ENCODE measurements around the gene RUNX1. TPM values are rescaled to one million over a fixed set of nuclear protein-coding genes. Genes with fewer than 3 reads are reported as not detected.
A peak's percentile ranks its signal among the peaks of the same experiment; 100 is the strongest.

The RUNX1 gene
- total and polyA plus RNA-seq, 2 of the 13 experiments (the other 11 are each of a cell fraction or from before 2014, with no cell fraction given), result 5.4 to 6.4 TPM

DNA sequence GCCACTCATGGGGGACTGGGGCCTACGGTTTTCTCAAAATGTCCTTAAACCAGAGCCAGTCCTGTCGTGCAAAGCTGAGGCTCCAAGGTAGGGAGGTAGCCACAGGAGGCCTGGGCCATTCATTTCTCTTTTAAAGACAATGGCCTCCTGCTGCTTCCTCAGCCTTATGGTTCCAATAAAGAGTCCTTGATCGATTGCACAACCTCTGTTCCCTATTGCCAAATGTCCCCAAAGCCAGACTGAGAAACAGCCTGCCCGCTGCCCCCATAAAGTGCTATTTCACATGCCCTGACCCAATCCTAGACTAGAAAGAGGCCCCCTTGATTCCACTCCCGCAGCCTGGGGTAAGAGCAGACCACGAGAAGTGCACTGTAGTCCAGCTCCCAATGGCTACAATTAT, 213.6 kb downstream of the RUNX1 start (continued):
- TF ChIP-seq MEIS1 (CRISPR knock-in tag; IDR thresholded peaks at IDR 0.05; ENCODE audit: borderline replicate concordance) (no peak), CEBPB (IDR thresholded peaks at IDR 0.05; ENCODE audit: borderline replicate concordance, low read depth, low read length) (peak; percentile 99), ZNF430 (CRISPR knock-in tag; IDR thresholded peaks at IDR 0.05) (0 out of 2 replicates have a peak, but pooled peaks have one; percentile 4), ZNF644 (CRISPR knock-in tag; IDR thresholded peaks at IDR 0.05; ENCODE audit: low read depth) (peak; percentile 87), EP300 (IDR thresholded peaks at IDR 0.05; ENCODE audit: low read depth in 2 of 2, low read length in 2 of 2) (peak in 1 of 2 experiments; percentile 40; a peak in 1 of 4 replicates), EP300 (CRISPR knock-in tag; IDR thresholded peaks at IDR 0.05; ENCODE audit: borderline replicate concordance) (no peak), GATAD2A (CRISPR knock-in tag; IDR thresholded peaks at IDR 0.05) (peak; percentile 73), SOX6 (IDR thresholded peaks at IDR 0.05) (no peak), SOX6 (CRISPR knock-in tag; IDR thresholded peaks at IDR 0.05) (peak; percentile 68)

DNA sequence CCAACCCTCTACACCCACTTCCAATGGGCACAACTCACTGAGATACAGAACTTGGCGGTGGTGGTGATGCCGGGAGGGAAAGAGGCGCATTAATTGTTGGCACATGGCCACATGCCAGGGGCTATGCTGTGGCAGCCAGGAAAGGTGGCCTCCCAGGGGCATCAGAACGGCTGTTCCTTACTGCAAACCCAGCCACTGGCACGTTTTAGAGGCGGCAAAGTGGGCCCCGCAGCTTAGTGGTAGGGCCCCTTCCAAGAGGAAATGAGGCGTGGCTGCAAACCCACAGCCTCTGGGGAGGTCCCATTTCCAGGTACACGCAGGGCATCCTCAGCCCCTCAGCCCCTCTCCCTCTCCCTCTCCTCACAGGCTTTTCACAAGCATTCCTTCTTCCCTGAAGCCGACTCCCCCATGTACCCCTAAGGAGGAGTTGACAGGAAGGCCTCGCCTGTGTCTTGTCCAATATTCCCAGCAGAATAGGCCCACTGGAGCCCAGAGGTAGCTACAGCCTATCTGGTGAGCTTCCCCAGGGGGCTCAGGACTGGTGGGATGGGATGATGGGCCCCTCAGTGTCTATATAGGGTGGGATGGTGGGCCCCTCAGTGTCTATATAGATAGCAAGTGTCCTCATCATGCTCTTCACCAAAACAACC, 214.1 kb downstream of the RUNX1 start:
- ChIA-PET CTCF (ENCODE audit: low intra/inter-chr PET ratio, low total read pairs) (no interaction called here), POLR2A (interaction anchor here (1.7 to 7.2 kb wide), 4 partner anchors 16 to 52 kb away, joined by 8 to 92 read pairs (median 52); no protein-coding TSS in a partner anchor)
- 98% methylated on average over 6 of the region's 11 CpGs for WGBS (ENCODE audit: low lambda C conversion rate)
- peak overlapping the region; percentile 66 for H3K4me2 ChIP-seq (ENCODE audit: low read depth, low read length)
- H4K20me1 ChIP-seq (ENCODE audit: insufficient read depth, low read length), result no peaks in the 10 kb centered on the region
- H3K36me3 ChIP-seq (replicated peaks in 1 of 2; ENCODE audit: control insufficient read depth in 1 of 2, insufficient read depth in 2 of 2, low read length in 2 of 2), result peaks cover 6 to 42% of the 10 kb centered on the region in 2 experiments
- DNase-seq (ENCODE audit: low spot score) (no peak), FAIRE-seq (no peak), ATAC-seq (no peak)
- no peaks in the 10 kb centered on the region for H3K27me3 ChIP-seq (ENCODE audit: control insufficient read depth in 1 of 2, insufficient read depth in 2 of 2, low read length in 2 of 2)
- no peak overlapping the region for H3K4me3 ChIP-seq (replicated peaks in 1 of 3; ENCODE audit: insufficient read depth in 1 of 3, low read depth in 2 of 3, low read length in 3 of 3)
- peaks cover 42% of the 10 kb centered on the region for H3K4me1 ChIP-seq (ENCODE audit: insufficient read depth, low read length)
- peak overlapping the region; percentile 71 for H3K9ac ChIP-seq (ENCODE audit: insufficient read depth, low read depth, low read length)
- peaks cover 7% of the 10 kb centered on the region for H3K79me2 ChIP-seq (ENCODE audit: insufficient read depth, low read length)
- no peak overlapping the region for H2AFZ ChIP-seq (ENCODE audit: low read length)
- peak overlapping the region; percentile 92 for H3K27ac ChIP-seq (ENCODE audit: extremely low read length, insufficient read depth, low read length)
- no peaks in the 10 kb centered on the region for H3K9me3 ChIP-seq (ENCODE audit: low read length)
- in situ Hi-C loops (cut with HindIII; ENCODE audit: extremely low pct_ligation_motif_present, low pct_unique_long_range_greater_than_20kb), result no loop called here
- BruUV-seq (replicated peaks), result no TSS peak
- intact Hi-C loops (cut with micrococcal nuclease; ENCODE audit: unreplicated experiment), result loop anchor here (5.0 kb wide), 2 partner anchors 33 to 88 kb away; no protein-coding TSS in a partner anchor
- TF ChIP-seq, protein P1, sequence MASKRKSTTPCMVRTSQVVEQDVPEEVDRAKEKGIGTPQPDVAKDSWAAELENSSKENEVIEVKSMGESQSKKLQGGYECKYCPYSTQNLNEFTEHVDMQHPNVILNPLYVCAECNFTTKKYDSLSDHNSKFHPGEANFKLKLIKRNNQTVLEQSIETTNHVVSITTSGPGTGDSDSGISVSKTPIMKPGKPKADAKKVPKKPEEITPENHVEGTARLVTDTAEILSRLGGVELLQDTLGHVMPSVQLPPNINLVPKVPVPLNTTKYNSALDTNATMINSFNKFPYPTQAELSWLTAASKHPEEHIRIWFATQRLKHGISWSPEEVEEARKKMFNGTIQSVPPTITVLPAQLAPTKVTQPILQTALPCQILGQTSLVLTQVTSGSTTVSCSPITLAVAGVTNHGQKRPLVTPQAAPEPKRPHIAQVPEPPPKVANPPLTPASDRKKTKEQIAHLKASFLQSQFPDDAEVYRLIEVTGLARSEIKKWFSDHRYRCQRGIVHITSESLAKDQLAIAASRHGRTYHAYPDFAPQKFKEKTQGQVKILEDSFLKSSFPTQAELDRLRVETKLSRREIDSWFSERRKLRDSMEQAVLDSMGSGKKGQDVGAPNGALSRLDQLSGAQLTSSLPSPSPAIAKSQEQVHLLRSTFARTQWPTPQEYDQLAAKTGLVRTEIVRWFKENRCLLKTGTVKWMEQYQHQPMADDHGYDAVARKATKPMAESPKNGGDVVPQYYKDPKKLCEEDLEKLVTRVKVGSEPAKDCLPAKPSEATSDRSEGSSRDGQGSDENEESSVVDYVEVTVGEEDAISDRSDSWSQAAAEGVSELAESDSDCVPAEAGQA (IDR thresholded peaks at IDR 0.05; ENCODE audit: low read depth), result no peak
- TF ChIP-seq, protein P1 (CRISPR knock-in tag; IDR thresholded peaks at IDR 0.05; ENCODE audit: borderline replicate concordance), result no peak
- TF ChIP-seq ZBTB7A (CRISPR knock-in tag; IDR thresholded peaks at IDR 0.05) (no peak), MBNL3 (CRISPR knock-in tag; conservative IDR thresholded peaks at IDR 0.05) (no peak)
- TF ChIP-seq, protein P2, sequence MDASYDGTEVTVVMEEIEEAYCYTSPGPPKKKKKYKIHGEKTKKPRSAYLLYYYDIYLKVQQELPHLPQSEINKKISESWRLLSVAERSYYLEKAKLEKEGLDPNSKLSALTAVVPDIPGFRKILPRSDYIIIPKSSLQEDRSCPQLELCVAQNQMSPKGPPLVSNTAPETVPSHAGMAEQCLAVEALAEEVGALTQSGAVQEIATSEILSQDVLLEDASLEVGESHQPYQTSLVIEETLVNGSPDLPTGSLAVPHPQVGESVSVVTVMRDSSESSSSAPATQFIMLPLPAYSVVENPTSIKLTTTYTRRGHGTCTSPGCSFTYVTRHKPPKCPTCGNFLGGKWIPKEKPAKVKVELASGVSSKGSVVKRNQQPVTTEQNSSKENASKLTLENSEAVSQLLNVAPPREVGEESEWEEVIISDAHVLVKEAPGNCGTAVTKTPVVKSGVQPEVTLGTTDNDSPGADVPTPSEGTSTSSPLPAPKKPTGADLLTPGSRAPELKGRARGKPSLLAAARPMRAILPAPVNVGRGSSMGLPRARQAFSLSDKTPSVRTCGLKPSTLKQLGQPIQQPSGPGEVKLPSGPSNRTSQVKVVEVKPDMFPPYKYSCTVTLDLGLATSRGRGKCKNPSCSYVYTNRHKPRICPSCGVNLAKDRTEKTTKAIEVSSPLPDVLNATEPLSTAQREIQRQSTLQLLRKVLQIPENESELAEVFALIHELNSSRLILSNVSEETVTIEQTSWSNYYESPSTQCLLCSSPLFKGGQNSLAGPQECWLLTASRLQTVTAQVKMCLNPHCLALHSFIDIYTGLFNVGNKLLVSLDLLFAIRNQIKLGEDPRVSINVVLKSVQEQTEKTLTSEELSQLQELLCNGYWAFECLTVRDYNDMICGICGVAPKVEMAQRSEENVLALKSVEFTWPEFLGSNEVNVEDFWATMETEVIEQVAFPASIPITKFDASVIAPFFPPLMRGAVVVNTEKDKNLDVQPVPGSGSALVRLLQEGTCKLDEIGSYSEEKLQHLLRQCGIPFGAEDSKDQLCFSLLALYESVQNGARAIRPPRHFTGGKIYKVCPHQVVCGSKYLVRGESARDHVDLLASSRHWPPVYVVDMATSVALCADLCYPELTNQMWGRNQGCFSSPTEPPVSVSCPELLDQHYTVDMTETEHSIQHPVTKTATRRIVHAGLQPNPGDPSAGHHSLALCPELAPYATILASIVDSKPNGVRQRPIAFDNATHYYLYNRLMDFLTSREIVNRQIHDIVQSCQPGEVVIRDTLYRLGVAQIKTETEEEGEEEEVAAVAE (CRISPR knock-in tag; IDR thresholded peaks at IDR 0.05; ENCODE audit: borderline replicate concordance), result no peak

Measured in HepG2 (cell line).